ENCODE results near the gene PPP2R2D. TPM values are rescaled to one million over a fixed set of nuclear protein-coding genes. Genes with fewer than 3 reads are reported as not detected.

The PPP2R2D gene
- total RNA-seq, 2 experiments from 2014 or later: 32.6 to 32.9 TPM

DNA sequence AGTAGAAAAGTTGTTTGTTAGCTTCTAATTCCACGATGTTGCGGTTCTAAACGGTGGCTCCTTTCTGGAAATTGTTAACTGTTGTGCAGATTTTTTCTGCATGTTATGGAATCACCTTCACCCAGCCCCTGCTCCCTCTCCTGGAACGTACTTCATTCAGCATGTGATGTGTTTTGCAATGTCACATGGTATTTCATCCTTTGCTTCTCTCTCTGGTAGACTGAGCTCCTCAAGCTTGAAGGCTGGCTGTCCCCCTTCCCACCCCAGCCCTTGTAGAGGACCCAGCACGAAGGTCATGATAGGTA lies 4.4 kb downstream of the PPP2R2D start:
- ChIA-PET CTCF (interaction anchor here (0.9 to 3.8 kb wide), 2 partner anchors 20 to 38 kb away, joined by 3 to 12 read pairs; no protein-coding TSS in a partner anchor), POLR2A (interaction anchor here (1.0 to 1.2 kb wide), 3 partner anchors 60 to 73 kb away, joined by 3 to 5 read pairs (median 3); no protein-coding TSS in a partner anchor)
- Histone ChIP-seq H3K27ac (ENCODE audit: low read depth in 1 of 2, low read length in 2 of 2) (peak overlapping the region; percentile 40 to 51), H3K4me3 (ENCODE audit: low read length) (no peak overlapping the region), H3K9me3 (ENCODE audit: control insufficient read depth in 1 of 2, insufficient read depth in 1 of 2, low read length in 2 of 2) (no peaks in the 10 kb centered on the region), H3K27me3 (ENCODE audit: control insufficient read depth in 1 of 2, insufficient read depth in 2 of 2, low read length in 2 of 2) (no peaks in the 10 kb centered on the region), H3K4me1 (ENCODE audit: insufficient read depth, low read length) (peaks cover 82% of the 10 kb centered on the region), H3K36me3 (ENCODE audit: insufficient read depth, low read length) (peaks cover 16% of the 10 kb centered on the region)
- no peaks in the 10 kb centered on the region for H3K27me3 Mint-ChIP-seq
- TF ChIP-seq, protein P1, sequence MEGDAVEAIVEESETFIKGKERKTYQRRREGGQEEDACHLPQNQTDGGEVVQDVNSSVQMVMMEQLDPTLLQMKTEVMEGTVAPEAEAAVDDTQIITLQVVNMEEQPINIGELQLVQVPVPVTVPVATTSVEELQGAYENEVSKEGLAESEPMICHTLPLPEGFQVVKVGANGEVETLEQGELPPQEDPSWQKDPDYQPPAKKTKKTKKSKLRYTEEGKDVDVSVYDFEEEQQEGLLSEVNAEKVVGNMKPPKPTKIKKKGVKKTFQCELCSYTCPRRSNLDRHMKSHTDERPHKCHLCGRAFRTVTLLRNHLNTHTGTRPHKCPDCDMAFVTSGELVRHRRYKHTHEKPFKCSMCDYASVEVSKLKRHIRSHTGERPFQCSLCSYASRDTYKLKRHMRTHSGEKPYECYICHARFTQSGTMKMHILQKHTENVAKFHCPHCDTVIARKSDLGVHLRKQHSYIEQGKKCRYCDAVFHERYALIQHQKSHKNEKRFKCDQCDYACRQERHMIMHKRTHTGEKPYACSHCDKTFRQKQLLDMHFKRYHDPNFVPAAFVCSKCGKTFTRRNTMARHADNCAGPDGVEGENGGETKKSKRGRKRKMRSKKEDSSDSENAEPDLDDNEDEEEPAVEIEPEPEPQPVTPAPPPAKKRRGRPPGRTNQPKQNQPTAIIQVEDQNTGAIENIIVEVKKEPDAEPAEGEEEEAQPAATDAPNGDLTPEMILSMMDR (IDR thresholded peaks at IDR 0.05): no peak
- H3K4me1 Mint-ChIP-seq (ENCODE audit: low read depth): peaks cover 75% of the 10 kb centered on the region
- no peak for DNase-seq
- no peaks in the 10 kb centered on the region for H3K9me3 Mint-ChIP-seq
- ATAC-seq (ENCODE audit: poor library complexity): no peak
- H3K4me3 Mint-ChIP-seq: peak overlapping the region; percentile 93
- H3K36me3 Mint-ChIP-seq (ENCODE audit: low read depth): peaks cover 57% of the 10 kb centered on the region
- intact Hi-C loops (cut with DNase I, micrococcal nuclease): no loop called here
- H3K27ac Mint-ChIP-seq: peak overlapping the region; percentile 96

DNA sequence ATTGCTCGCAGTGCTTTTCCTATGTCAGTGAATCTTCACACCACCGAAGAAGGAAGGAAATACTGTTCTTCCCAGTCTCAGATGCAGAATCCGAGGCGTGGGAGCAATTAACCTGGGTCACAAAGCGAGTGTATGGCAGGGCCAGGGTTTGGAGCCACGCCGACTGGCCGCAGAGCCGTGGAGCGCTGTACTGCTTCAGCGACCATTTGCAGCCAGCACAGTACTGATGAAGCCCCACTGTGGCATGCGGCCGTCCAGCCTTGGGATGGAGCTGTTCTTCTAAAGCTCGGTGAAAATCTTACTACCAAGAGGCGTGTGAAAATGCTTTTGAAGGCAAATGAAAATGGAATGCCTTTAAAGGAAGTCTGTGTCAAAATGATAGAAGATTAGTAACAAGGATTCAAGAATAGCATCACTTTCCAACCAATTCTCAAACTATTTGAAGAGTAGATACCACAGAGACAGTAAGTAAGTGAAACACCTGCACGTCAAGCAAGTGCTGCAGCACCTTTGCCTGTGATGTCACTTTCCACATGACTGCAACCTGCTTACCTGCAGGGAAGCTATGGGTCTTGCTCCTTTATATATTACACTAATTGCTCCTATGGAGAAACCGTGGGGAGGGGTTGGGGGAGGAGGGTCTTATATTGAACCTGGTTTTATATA lies 4.9 kb downstream of the PPP2R2D start:
- Mint-ChIP-seq H3K36me3 (ENCODE audit: low read depth) (peaks cover 59% of the 10 kb centered on the region), H3K4me1 (ENCODE audit: low read depth) (peaks cover 81% of the 10 kb centered on the region), H3K9me3 (no peaks in the 10 kb centered on the region), H3K27me3 (no peaks in the 10 kb centered on the region), H3K4me3 (peak overlapping the region; percentile 93), H3K27ac (peak overlapping the region; percentile 96)
- TF ChIP-seq, protein P1 (IDR thresholded peaks at IDR 0.05): no peak
- Histone ChIP-seq H3K4me3 (ENCODE audit: low read length) (no peak overlapping the region), H3K36me3 (ENCODE audit: insufficient read depth, low read length) (peaks cover 16% of the 10 kb centered on the region), H3K4me1 (ENCODE audit: insufficient read depth, low read length) (peaks cover 85% of the 10 kb centered on the region), H3K27ac (ENCODE audit: low read depth in 1 of 2, low read length in 2 of 2) (peak overlapping the region in 1 of 2 donors; percentile 51), H3K9me3 (ENCODE audit: control insufficient read depth in 1 of 2, insufficient read depth in 1 of 2, low read length in 2 of 2) (no peaks in the 10 kb centered on the region), H3K27me3 (ENCODE audit: control insufficient read depth in 1 of 2, insufficient read depth in 2 of 2, low read length in 2 of 2) (no peaks in the 10 kb centered on the region)
- ChIA-PET POLR2A (interaction anchor here (1.0 to 1.2 kb wide), 3 partner anchors 59 to 73 kb away, joined by 3 to 5 read pairs (median 3); no protein-coding TSS in a partner anchor), CTCF (interaction anchor here (3.8 kb wide), 1 partner anchor 37 kb away, joined by 12 read pairs; no protein-coding TSS in a partner anchor)
- intact Hi-C loops (cut with DNase I, micrococcal nuclease): no loop called here
- ATAC-seq (ENCODE audit: poor library complexity): peak; percentile 10
- DNase-seq: no peak

DNA sequence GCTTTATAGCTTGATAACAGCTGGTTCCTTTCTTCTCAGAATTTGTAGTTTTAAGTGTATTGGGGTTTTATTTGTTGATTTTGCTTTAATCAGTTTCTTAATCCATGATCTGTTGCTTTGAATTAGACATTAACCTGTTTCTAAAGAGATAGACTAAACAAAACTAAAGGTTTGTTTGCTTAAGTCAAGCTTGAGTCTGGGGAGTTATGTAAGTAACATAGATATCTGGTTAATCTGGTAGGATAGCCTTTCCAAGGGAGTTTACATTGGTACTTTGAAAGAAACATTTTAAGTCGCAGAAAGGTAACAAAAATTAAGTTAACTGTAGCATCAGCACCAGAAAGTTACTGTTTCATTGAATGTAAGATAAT lies 5.4 kb downstream of the PPP2R2D start:
- Histone ChIP-seq H3K4me1 (ENCODE audit: insufficient read depth, low read length) (peaks cover 89% of the 10 kb centered on the region), H3K36me3 (ENCODE audit: insufficient read depth, low read length) (peaks cover 16% of the 10 kb centered on the region), H3K27ac (ENCODE audit: low read depth in 1 of 2, low read length in 2 of 2) (peak overlapping the region in 1 of 2 donors; percentile 51), H3K9me3 (ENCODE audit: control insufficient read depth in 1 of 2, insufficient read depth in 1 of 2, low read length in 2 of 2) (no peaks in the 10 kb centered on the region), H3K27me3 (ENCODE audit: control insufficient read depth in 1 of 2, insufficient read depth in 2 of 2, low read length in 2 of 2) (no peaks in the 10 kb centered on the region), H3K4me3 (ENCODE audit: low read length) (no peak overlapping the region)
- ChIA-PET CTCF (interaction anchor here (3.8 kb wide), 1 partner anchor 37 kb away, joined by 12 read pairs; no protein-coding TSS in a partner anchor), POLR2A (interaction anchor here (0.7 kb wide), 1 partner anchor 945 kb away, joined by 3 read pairs; no protein-coding TSS in a partner anchor)
- Mint-ChIP-seq H3K9me3 (no peaks in the 10 kb centered on the region), H3K4me3 (peak overlapping the region; percentile 93), H3K27ac (peak overlapping the region; percentile 96), H3K4me1 (ENCODE audit: low read depth) (peaks cover 86% of the 10 kb centered on the region), H3K36me3 (ENCODE audit: low read depth) (peaks cover 64% of the 10 kb centered on the region), H3K27me3 (no peaks in the 10 kb centered on the region)
- TF ChIP-seq, protein P1 (IDR thresholded peaks at IDR 0.05): no peak
- intact Hi-C loops (cut with DNase I, micrococcal nuclease): no loop called here
- no peak for DNase-seq
- no peak for ATAC-seq (ENCODE audit: poor library complexity)

All from CD4-positive, alpha-beta T cell (primary cell).